Measurements from ENCODE around the gene TMC8.
"Not testable (repeated sequence)": the region's sequence is repeated elsewhere in the genome, so short reads cannot be mapped to it uniquely, and the experiment has no call there.

The TMC8 gene

GRCh38 chr17:78130437-78131101, at the start of gene TMC8:
Gene TMC8 (plus strand): TSS chr17:78130771. CDS start chr17:78131589, 818 bp downstream.
- peak; percentile 95 for DNase-seq

GRCh38 chr17:78081551-78081950, 49.0 kb upstream of the TMC8 start:
- DNase-seq, result no peak

- DNase-seq, result not testable (repeated sequence)
These were observed 48.2 kb upstream of the TMC8 start for GRCh38 chr17:78082355-78082872.

GRCh38 chr17:78082988-78083387, 47.6 kb upstream of the TMC8 start:
- no peak for DNase-seq

GRCh38 chr17:78086740-78087139, 43.8 kb upstream of the TMC8 start:
- no peak for DNase-seq

- DNase-seq, result no peak
These were observed 42.0 kb upstream of the TMC8 start for GRCh38 chr17:78088529-78088928.

GRCh38 chr17:78089576-78090281, 40.8 kb upstream of the TMC8 start:
- DNase-seq, result no peak

GRCh38 chr17:78092794-78093324, 37.7 kb upstream of the TMC8 start:
- DNase-seq, result no peak

GRCh38 chr17:78095035-78095434, 35.5 kb upstream of the TMC8 start:
- no peak for DNase-seq

GRCh38 chr17:78096093-78096492, 34.5 kb upstream of the TMC8 start:
- no peak for DNase-seq

GRCh38 chr17:78101112-78101511, 29.5 kb upstream of the TMC8 start:
- no peak for DNase-seq

GRCh38 chr17:78101542-78101941, 29.0 kb upstream of the TMC8 start:
- no peak for DNase-seq

- no peak for DNase-seq
These were observed 27.3 kb upstream of the TMC8 start for GRCh38 chr17:78103311-78103710.

GRCh38 chr17:78104540-78104941, 26.0 kb upstream of the TMC8 start:
- DNase-seq, result no peak

GRCh38 chr17:78105101-78105500, 25.5 kb upstream of the TMC8 start:
- DNase-seq, result no peak

GRCh38 chr17:78105551-78105950, 25.0 kb upstream of the TMC8 start:
- DNase-seq, result no peak

- no peak for DNase-seq
These were observed 24.4 kb upstream of the TMC8 start for GRCh38 chr17:78106211-78106610.

- DNase-seq, result no peak
These were observed 23.1 kb upstream of the TMC8 start for GRCh38 chr17:78107457-78107856.

GRCh38 chr17:78107976-78108725, 22.4 kb upstream of the TMC8 start:
- DNase-seq, result no peak

- DNase-seq, result no peak
These were observed 21.7 kb upstream of the TMC8 start for GRCh38 chr17:78108726-78109488.

GRCh38 chr17:78109489-78109761, 21.1 kb upstream of the TMC8 start:
- no peak for DNase-seq

GRCh38 chr17:78110363-78111015, 20.1 kb upstream of the TMC8 start:
- DNase-seq, result no peak
